HepG2 (cell line): ENCODE results near the gene C2orf15. TPM values are rescaled to one million over a fixed set of nuclear protein-coding genes. Genes with fewer than 3 reads are reported as not detected.

Source experiments
- CREM ChIP-seq, 2 experiments: sonication (generic) in 1 of 2; formaldehyde crosslinking in 1 of 2; IDR thresholded peaks; 2 replicates each; pipeline versions ENCODE4 v1.4.0 to v1.6.1; 2016 to 2020; ENCODE audit warnings: antibody characterized with exemption in 1 of 2, mild to moderate bottlenecking in 1 of 2, missing genetic modification reagents in 1 of 2
- ELF1 ChIP-seq: sonication (generic); formaldehyde crosslinking; IDR thresholded peaks from 2 replicates; pipeline ENCODE4 v1.4.0; 2020; ENCODE audit warnings: missing genetic modification reagents
- GATAD1 ChIP-seq: IDR thresholded peaks from 2 replicates; pipeline ENCODE4 v1.6.1; 2016; ENCODE audit warnings: missing genetic modification reagents, missing compliant biosample characterization
- HDAC2 ChIP-seq: sonication (generic); formaldehyde crosslinking; IDR thresholded peaks from 2 replicates; pipeline ENCODE4 v1.4.0; 2020; ENCODE audit warnings: missing genetic modification reagents
- HOXD1 ChIP-seq: sonication (generic); formaldehyde crosslinking; IDR thresholded peaks from 2 replicates; pipeline ENCODE4 v1.5.0; 2020; ENCODE audit warnings: missing genetic modification reagents
- IRF9 ChIP-seq: sonication (generic); formaldehyde crosslinking; IDR thresholded peaks from 2 replicates; pipeline ENCODE4 v1.8.0; 2022; ENCODE audit warnings: missing genetic modification reagents, mild to moderate bottlenecking, borderline replicate concordance
- MED8 ChIP-seq: sonication (generic); formaldehyde crosslinking; IDR thresholded peaks from 2 replicates; pipeline ENCODE4 v1.8.1; 2023; ENCODE audit warnings: mild to moderate bottlenecking, missing genetic modification reagents; ENCODE audit not compliant: insufficient replicate concordance
- MEIS2 ChIP-seq: sonication (generic); formaldehyde crosslinking; IDR thresholded peaks from 2 replicates; pipeline ENCODE4 v1.9.0; 2021; ENCODE audit warnings: mild to moderate bottlenecking, missing genetic modification reagents
- NCOA2 ChIP-seq: sonication (generic); formaldehyde crosslinking; IDR thresholded peaks from 2 replicates; pipeline ENCODE4 v1.8.0; 2022; ENCODE audit warnings: inconsistent platforms
- NFIB ChIP-seq: sonication (generic); formaldehyde crosslinking; IDR thresholded peaks from 2 replicates; pipeline ENCODE4 v1.9.0; 2021; ENCODE audit warnings: missing genetic modification reagents, mild to moderate bottlenecking, borderline replicate concordance
- NFYC ChIP-seq: IDR thresholded peaks from 2 replicates; pipeline ENCODE4 v1.6.1; 2016; ENCODE audit warnings: missing genetic modification reagents, missing compliant biosample characterization
- NONO ChIP-seq, 2 experiments: fragments of 450-650 bp in 1 of 2; sonication (generic) in 1 of 2; formaldehyde crosslinking in 1 of 2; IDR thresholded peaks in 1 of 2; conservative IDR thresholded peaks in 1 of 2; 2 replicates each; pipeline versions ENCODE4 v1.6.1 to v1.8.0; 2017 to 2022; ENCODE audit warnings: mild to moderate bottlenecking in 1 of 2, missing genetic modification reagents in 1 of 2, moderate library complexity in 1 of 2
- NR3C1 ChIP-seq: sonication (generic); formaldehyde crosslinking; IDR thresholded peaks from 2 replicates; pipeline ENCODE4 v1.4.0; 2020; ENCODE audit warnings: missing genetic modification reagents
- PTBP1 ChIP-seq: fragments of 200-400 bp; formaldehyde crosslinking; IDR thresholded peaks from 2 replicates; pipeline ENCODE4 v1.6.1; 2018; ENCODE audit warnings: low read length, low read depth; ENCODE audit not compliant: poor library complexity, severe bottlenecking
- RAD21 ChIP-seq: fragments of 450-650 bp; formaldehyde crosslinking; IDR thresholded peaks from 2 replicates; pipeline ENCODE4 v1.5.0; 2020; ENCODE audit warnings: mild to moderate bottlenecking
- RELA ChIP-seq: sonication (generic); formaldehyde crosslinking; IDR thresholded peaks from 2 replicates; pipeline ENCODE4 v1.4.0; 2020; ENCODE audit warnings: missing genetic modification reagents
- RXRA ChIP-seq: sonication (generic); formaldehyde crosslinking; IDR thresholded peaks from 2 replicates; pipeline ENCODE4 v1.5.1; 2020; ENCODE audit warnings: missing genetic modification reagents
- SP4 ChIP-seq: sonication (generic); formaldehyde crosslinking; IDR thresholded peaks from 2 replicates; pipeline ENCODE4 v1.8.1; 2023; ENCODE audit warnings: mild to moderate bottlenecking, missing genetic modification reagents
- TBX2 ChIP-seq: sonication (generic); formaldehyde crosslinking; IDR thresholded peaks from 2 replicates; pipeline ENCODE4 v1.5.0; 2020; ENCODE audit warnings: missing genetic modification reagents, mild to moderate bottlenecking, borderline replicate concordance
- THAP7 ChIP-seq: sonication (generic); formaldehyde crosslinking; IDR thresholded peaks from 2 replicates; pipeline ENCODE4 v1.8.1; 2023; ENCODE audit warnings: mild to moderate bottlenecking, missing genetic modification reagents
- XBP1 ChIP-seq: sonication (generic); formaldehyde crosslinking; IDR thresholded peaks from 2 replicates; pipeline ENCODE4 v1.5.0; 2020; ENCODE audit warnings: missing genetic modification reagents
- ZBTB43 ChIP-seq: sonication (generic); formaldehyde crosslinking; conservative IDR thresholded peaks from 2 replicates; pipeline ENCODE4 v1.4.0; 2020; ENCODE audit warnings: missing genetic modification reagents
- ZFX ChIP-seq: sonication (generic); formaldehyde crosslinking; IDR thresholded peaks from 2 replicates; pipeline ENCODE4 v1.4.0; 2020; ENCODE audit warnings: mild to moderate bottlenecking, low read depth, missing genetic modification reagents, moderate library complexity
- ZNF160 ChIP-seq: sonication (generic); formaldehyde crosslinking; IDR thresholded peaks from 2 replicates; pipeline ENCODE4 v1.8.0; 2022; ENCODE audit warnings: mild to moderate bottlenecking, inconsistent platforms, missing genetic modification reagents
- ZNF180 ChIP-seq: sonication (generic); formaldehyde crosslinking; IDR thresholded peaks from 2 replicates; pipeline ENCODE4 v1.4.0; 2020; ENCODE audit warnings: low read depth, missing genetic modification reagents, borderline replicate concordance
- ZNF207 ChIP-seq: fragments of 450-650 bp; IDR thresholded peaks from 2 replicates; pipeline ENCODE4 v1.6.1; 2016; ENCODE audit warnings: antibody characterized with exemption, borderline replicate concordance
- ZNF282 ChIP-seq: fragments of 450-650 bp; IDR thresholded peaks from 2 replicates; pipeline ENCODE4 v1.6.1; 2018; ENCODE audit not compliant: partially characterized antibody
- ZNF674 ChIP-seq: sonication (generic); formaldehyde crosslinking; IDR thresholded peaks from 2 replicates; pipeline ENCODE4 v1.5.0; 2020; ENCODE audit warnings: low read depth, mild to moderate bottlenecking, missing genetic modification reagents
- ZNF678 ChIP-seq: sonication (generic); formaldehyde crosslinking; IDR thresholded peaks from 2 replicates; pipeline ENCODE4 v1.4.0; 2020; ENCODE audit warnings: mild to moderate bottlenecking, missing genetic modification reagents
- ZNF780A ChIP-seq: sonication (generic); formaldehyde crosslinking; IDR thresholded peaks from 2 replicates; pipeline ENCODE4 v1.8.0; 2022; ENCODE audit warnings: mild to moderate bottlenecking, missing genetic modification reagents, moderate library complexity
- ZNF782 ChIP-seq: sonication (generic); formaldehyde crosslinking; IDR thresholded peaks from 2 replicates; pipeline ENCODE4 v1.4.0; 2020; ENCODE audit warnings: missing genetic modification reagents, mild to moderate bottlenecking, borderline replicate concordance
- polyA plus RNA-seq, 8 experiments: library from polyadenylated mRNA; depleted of rRNA in 3 of 8; stranded (reverse) in 7 of 8; unstranded in 1 of 8; fragments of >200 nt; fragmentation: Illumina TruSeq in 4 of 8; extraction: Trizol in 4 of 8; gene quantifications; 2 replicates each; pipeline versions ENCODE4 v1.2.1 to v1.2.3, GENCODE V29; 2011 to 2016; ENCODE audit warnings: low read depth in 4 of 8, missing spikeins in 1 of 8, mixed read lengths in 1 of 8; ENCODE audit not compliant: insufficient read depth in 1 of 8
- total RNA-seq, 5 experiments: library from RNA; depleted of rRNA; stranded (reverse); fragments of >200 nt; fragmentation: Illumina TruSeq; extraction: Trizol; gene quantifications; 2 replicates each; pipeline ENCODE4 v1.2.3, GENCODE V29; 2016; ENCODE audit warnings: low read depth in 1 of 5

C2orf15 gene
- total and polyA plus RNA-seq, 2 of the 13 experiments (the other 11 are each of a cell fraction or from before 2014, with no cell fraction given): 5.5 to 8.3 TPM

- no peak for TF ChIP-seq IRF9 (CRISPR knock-in tag)
- TF ChIP-seq ZNF207: no peak
- TF ChIP-seq HOXD1 (CRISPR knock-in tag): no peak
- no peak for TF ChIP-seq RXRA (CRISPR knock-in tag)
- 0 out of 2 replicates have a peak, but pooled peaks have one; percentile 46 for TF ChIP-seq GATAD1
- no peak for TF ChIP-seq HDAC2 (CRISPR knock-in tag)
- no peak for TF ChIP-seq SP4 (CRISPR knock-in tag)
- no peak for TF ChIP-seq ZNF160
- peak; percentile 56; the same call in 1 of the 2 replicates for TF ChIP-seq ZNF782 (CRISPR knock-in tag)
- TF ChIP-seq XBP1 (CRISPR knock-in tag): no peak
- no peak for TF ChIP-seq NR3C1 (CRISPR knock-in tag)
- no peak for TF ChIP-seq RAD21 (CRISPR knock-in tag)
- TF ChIP-seq ZNF678: no peak
- no peak for TF ChIP-seq ZFX (CRISPR knock-in tag)
- no peak for TF ChIP-seq THAP7 (CRISPR knock-in tag)
- no peak for TF ChIP-seq NONO (IDR thresholded peaks at IDR 0.05)
- TF ChIP-seq NONO (CRISPR knock-in tag; conservative IDR thresholded peaks at IDR 0.05): peak; percentile 81
- no peak for TF ChIP-seq ZNF180 (CRISPR knock-in tag)
- no peak for TF ChIP-seq NFIB
- no peak for TF ChIP-seq RELA (CRISPR knock-in tag)
- no peak for TF ChIP-seq ELF1
- no peak for TF ChIP-seq ZNF282
- no peak for TF ChIP-seq MEIS2 (CRISPR knock-in tag)
- TF ChIP-seq ZNF780A: no peak
- no peak for TF ChIP-seq ZBTB43 (CRISPR knock-in tag)
- no peak for TF ChIP-seq PTBP1
- no peak for TF ChIP-seq NCOA2 (CRISPR knock-in tag)
- no peak for TF ChIP-seq NFYC (CRISPR knock-in tag)
- peak; percentile 64; the same call in 1 of the 2 replicates for TF ChIP-seq TBX2 (CRISPR knock-in tag)
- no peak for TF ChIP-seq MED8
- no peak for TF ChIP-seq CREM (IDR thresholded peaks at IDR 0.05)
- TF ChIP-seq CREM (CRISPR knock-in tag; IDR thresholded peaks at IDR 0.05): no peak
- no peak for TF ChIP-seq ZNF674 (CRISPR knock-in tag)
Measured at GRCh38 chr2:99183025-99183424, 41.5 kb downstream of the C2orf15 start (continued).
